HG03097 (cell line): ENCODE measurements around the gene KHSRP.
"Not testable (repeated sequence)": the region's sequence is repeated elsewhere in the genome, so short reads cannot be mapped to it uniquely, and the experiment has no call there.

ENCODE experiments used
- ATAC-seq: cut with Tn5 transposase; IDR thresholded peaks from one replicate; pipeline ENCODE4 v1.9.1; 2021; ENCODE audit not compliant: unreplicated experiment, low FRiP score

Gene KHSRP

GRCh38 chr19:6421075-6422014 is 3.3 kb downstream of the KHSRP start:
- no peak for ATAC-seq

DNA sequence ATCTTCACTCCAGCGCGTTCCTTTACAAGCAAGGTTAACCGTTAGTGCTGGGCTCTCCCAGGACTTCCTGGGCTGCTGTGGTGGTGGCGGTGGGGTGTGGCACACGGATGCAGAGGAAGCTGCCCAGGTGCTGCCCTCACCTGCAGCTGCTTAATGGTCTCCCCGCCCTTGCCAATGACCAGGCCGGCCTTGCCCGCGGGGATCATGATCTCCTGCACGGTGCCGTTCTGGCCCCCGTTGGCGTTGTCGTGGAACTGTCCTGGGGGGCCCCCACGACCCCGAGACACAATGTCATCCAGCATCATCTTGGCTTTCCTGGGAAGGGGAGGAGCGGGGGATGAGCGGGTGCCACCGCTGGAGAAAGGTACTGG is 6.1 kb downstream of the KHSRP start:
- no peak for ATAC-seq

- no peak for ATAC-seq
Measured at GRCh38 chr19:6417713-6418561, 6.7 kb downstream of the KHSRP start.

DNA sequence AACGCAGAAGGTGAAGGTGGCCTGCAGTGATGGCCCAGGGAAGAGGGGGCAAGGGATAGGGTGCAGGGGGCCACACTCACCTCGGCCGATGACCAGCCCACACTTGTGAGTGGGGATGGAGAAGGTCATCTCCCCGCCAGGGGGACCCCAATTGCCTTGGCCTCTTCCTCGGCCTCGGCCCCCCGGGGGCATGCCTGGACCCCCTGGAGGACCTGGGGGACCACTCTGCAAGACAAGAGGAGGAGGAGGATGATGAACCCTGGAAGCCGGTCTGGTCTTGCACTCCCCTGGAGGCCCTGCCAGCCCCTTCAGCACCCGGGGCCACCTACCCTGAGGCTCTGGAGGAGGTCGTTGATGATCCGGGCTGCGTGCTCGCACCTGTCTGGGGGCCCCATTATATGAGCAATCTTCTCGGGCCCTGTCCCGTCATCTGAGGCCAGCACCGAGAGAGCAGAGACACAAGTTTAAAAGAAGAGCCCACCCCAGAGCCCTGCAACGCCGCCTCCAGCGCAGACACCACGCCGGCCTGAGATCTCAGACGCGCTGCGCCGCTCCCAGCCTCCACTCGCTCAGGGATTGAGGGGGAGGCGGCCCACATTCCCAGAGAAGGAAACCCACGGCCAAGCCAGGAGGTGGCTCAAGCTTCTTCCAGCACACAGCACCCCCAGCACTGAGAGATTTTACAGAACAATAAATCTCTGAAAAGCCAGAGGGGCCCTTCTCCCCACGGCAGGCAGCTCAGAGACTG is 7.8 kb downstream of the KHSRP start:
- no peak for ATAC-seq

DNA sequence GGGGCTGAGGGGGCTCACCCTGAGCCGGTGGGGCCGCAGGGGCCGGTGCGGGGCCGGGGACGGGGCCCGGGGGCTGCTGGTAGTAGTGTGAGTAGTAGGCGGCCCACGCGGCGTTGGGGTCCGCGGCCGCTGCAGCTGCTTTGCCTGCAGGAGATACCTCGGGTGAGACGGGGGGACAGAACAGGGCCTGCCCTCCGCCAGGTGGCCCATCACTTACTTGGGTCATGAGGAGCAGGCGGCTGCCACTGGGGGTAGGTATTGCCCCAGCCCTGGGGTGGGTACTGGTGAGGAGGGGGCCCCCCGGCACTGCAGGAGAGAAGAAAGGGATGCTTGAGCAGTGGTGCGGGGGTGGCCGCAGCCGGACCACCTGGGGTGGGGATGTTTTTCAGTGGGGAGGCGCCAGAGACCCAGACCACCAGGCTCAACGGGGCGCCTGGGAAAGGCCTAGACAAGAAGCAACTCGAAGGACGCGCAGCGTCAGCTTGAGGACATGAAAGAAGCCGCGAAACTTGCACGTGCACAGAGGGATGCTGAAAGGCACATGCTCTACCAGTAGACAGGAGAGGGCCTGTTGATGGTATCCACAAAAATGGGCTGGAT is 8.9 kb downstream of the KHSRP start:
- ATAC-seq = no peak

DNA sequence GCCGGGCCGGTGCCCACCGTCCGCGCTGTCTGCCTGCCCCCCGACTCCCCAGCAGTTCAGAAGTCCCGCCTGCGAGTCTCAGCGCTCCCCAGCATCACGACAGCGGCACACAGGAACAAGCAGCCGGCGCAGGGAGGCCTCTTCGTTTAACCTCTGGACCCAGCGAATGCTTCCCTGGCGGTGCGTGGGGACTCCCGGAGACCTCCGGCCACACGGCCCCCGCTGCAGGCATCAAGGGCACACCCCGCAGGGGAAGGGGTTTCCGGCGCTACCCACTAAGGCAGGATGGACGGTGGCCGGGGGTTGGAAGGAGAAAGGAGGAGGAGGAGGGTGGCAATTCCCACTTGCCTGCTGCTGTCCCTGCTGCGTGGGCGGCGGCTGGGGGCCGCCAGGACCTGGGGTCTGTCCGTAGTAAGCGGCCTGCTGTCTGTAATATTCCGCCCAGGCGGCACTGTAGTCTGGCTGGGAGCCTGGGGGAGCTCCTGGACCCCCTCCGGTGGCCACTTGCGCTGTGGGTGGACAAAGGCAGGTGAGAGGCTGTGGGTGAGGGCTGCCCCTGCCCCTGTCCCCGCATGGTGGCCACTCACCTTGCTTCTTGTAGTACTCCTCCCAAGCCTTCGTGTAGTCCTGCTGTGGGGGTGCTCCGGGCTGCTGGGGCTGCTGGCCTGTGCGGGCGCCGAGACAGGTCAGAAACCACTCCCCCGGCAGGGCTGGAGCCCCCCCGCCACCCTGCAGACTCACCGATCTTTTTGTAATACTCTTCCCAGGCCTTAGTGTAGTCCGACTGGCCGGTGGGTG is 9.6 kb downstream of the KHSRP start:
- no peak for ATAC-seq

GRCh38 chr19:6413721-6414643 is 10.6 kb downstream of the KHSRP start:
- no peak for ATAC-seq

DNA sequence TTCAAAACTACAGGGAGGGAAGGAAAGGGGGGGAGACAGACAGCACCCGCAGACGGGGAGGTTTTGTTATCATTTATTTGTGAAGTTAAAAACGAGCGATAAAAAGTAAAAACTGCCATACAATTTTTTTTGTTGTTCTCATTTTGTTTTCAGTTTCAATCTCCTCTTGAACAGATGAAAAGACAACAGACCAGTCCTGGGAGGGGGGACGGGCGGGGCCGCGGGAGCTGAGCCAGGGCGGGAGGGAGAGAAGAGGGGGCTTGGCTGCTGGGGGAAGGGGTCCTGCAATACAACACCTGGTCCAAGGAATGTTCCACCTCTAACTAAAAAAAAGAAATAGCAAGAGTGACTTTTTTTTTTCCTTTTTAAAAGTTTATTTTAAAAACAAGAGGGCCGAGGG is 11.3 kb downstream of the KHSRP start:
- no peak for ATAC-seq

DNA sequence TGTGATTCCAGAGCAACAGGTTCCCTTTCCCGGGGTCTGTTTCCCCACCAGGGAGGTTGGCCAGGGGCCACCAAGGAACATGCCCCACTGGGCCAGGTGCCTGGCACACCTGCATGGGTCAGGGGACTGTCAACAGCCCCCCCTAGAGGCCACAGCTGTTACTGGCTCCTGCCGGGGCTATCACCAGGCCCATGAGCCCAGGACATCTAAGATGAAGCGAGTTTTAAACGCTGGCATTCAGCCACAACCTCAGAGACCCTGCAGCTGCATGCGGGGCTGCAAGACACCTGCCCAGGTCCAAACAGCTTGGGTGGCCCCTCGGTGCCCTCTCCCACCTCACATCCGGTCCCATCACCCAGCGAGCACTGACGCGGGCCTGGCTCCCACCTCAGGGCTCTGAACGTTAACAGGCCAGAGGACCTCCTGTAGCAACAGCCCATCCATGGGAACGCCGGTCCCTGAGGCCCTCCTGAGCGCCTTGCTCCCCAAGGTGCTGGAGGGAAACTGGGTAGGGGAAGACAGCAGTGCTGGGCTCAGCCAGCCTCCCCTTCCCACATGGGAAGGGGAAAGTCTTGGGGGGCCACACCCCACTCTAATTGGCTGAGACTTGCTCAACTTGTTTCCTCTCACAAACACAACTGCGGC is 12.0 kb downstream of the KHSRP start:
- ATAC-seq = no peak

GRCh38 chr19:6412061-6412446 is 12.6 kb downstream of the KHSRP start:
- ATAC-seq = no peak

- no peak for ATAC-seq
Measured at GRCh38 chr19:6409346-6409745, 15.3 kb downstream of the KHSRP start.

GRCh38 chr19:6406401-6406800 is 18.2 kb downstream of the KHSRP start:
- ATAC-seq = no peak

DNA sequence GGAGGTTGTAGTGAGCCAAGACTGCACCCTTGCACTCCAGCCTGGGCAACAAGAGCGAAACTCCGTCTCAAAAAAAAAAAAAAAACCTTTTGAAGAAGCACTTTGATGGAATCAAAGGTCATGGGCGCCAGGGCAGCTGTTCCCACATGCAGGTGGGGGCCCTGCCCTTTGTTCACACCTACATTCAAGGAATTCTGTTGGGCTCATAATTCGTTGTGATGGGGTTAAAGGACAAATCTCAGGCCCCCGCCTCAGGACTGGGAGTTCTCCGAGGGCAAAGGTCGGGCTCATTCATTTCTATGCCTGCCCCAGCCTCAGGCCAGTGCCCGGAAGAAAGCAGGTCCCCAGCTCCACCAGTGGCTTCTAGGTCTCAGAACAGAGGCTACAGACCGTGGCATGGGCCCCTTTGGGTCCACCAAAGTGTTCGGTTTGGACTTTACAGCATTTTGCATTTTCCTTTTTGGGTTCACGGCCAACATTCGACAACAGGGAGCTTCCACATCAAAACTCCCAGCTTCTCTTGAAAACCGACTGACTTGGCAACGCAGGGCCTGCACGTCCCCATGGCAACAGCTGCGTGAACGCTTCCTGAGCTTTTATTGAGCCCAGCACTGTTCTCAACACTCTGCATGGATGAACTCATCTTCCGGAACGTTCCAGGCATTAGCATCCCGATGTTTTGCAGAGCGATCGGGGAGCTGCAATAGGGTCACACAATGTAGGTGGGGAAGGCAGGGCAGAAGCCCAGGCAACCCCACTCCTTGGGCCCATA is 21.6 kb downstream of the KHSRP start:
- no peak for ATAC-seq

DNA sequence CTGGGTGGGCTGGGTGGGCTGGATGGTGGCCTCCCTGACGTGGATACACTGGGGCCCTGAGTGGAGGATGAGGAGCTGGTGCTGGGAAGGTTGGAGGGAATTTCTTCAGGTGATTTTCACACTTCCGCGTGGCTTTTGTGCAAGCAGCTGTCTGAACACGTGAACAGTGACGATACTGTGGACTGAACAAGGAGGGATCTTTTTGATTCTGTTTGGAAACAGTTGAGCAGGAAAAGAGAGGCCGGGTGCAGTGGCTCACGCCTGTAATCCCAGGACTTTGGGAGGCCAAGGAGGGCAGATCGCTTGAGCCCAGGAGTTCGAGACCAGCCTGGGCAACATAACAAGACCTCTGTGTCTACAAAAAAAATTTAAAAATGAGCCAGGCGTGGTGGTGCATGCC is 22.6 kb downstream of the KHSRP start:
- no peak for ATAC-seq

DNA sequence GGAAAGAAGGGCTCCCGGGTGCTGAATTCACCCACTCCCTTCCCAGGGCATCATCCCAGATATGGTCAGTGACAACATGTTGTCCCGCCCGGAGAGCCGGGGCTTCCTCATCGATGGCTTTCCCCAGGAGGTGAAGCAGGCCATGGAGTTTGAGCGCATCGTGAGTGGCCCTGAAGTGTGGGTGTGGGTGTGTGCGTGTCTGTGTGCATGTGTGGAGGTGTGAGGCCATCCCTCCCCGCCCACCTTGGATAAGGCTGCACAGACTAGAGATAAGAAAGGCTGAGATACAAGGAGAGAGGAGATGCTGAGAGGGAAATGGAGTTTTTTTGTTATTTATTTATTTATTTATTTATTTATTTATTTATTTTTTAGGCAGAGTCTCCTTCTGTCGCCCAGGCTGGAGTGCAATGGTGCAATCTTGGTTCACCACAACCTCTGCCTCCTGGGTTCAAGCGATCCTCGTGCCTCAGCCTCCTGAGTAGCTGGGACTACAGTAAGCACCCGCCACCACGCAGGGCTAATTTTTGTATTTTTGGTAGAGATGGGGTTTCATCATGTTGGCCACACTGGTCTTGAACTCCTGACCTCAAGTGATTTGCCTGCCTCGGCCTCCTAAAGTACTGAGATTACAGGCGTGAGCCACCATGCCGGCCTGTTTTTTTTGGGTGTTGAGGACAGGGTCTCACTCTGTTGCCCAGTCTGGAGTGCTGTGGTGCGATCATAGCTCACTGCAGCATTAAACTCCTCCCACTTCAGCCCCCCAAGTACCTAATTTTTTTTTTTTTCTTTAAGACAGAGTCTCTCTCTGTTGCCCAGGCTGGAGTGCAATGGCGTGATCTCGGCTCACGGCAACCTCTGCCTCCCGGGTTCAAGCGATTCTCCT is 24.3 kb downstream of the KHSRP start:
- not testable (repeated sequence) for ATAC-seq

- ATAC-seq = no peak
Measured at GRCh38 chr19:6396305-6396704, 28.3 kb downstream of the KHSRP start.

- ATAC-seq = no peak
Measured at GRCh38 chr19:6394831-6395230, 29.8 kb downstream of the KHSRP start.
